Immature natural killer cell (primary cell): ENCODE measurements around the gene TKTL1. TPM values are rescaled to one million over a fixed set of nuclear protein-coding genes. Genes with fewer than 3 reads are reported as not detected.

ENCODE experiments used
- DNase-seq, 3 donors: peaks; one replicate each; pipeline ENCODE4 v3.0.0; 2022; ENCODE audit warnings: mixed read lengths in 1 of 3
- H3K27ac Mint-ChIP-seq, 6 donors: one replicate each; pipeline ENCODE4 v1.8.0; 2020; ENCODE audit warnings: mixed read lengths in 6 of 6, mild to moderate bottlenecking in 5 of 6, inconsistent platforms in 4 of 6, moderate library complexity in 3 of 6
- H3K27me3 Mint-ChIP-seq, 3 donors: one replicate each; pipeline ENCODE4 v1.8.0; 2020 to 2021; ENCODE audit warnings: low read depth in 3 of 3, mild to moderate bottlenecking in 3 of 3, mixed read lengths in 3 of 3, moderate library complexity in 3 of 3, inconsistent platforms in 1 of 3
- H3K36me3 Mint-ChIP-seq, 3 donors: one replicate each; pipeline ENCODE4 v1.8.0; 2020; ENCODE audit warnings: mixed read lengths in 3 of 3, inconsistent platforms in 2 of 3, mild to moderate bottlenecking in 2 of 3
- H3K4me1 Mint-ChIP-seq, 2 donors: one replicate each; pipeline ENCODE4 v1.8.0; 2020; ENCODE audit warnings: inconsistent platforms in 2 of 2, mild to moderate bottlenecking in 2 of 2, mixed read lengths in 2 of 2, moderate library complexity in 1 of 2
- H3K4me3 Mint-ChIP-seq, 5 donors: one replicate each; pipeline ENCODE4 v1.8.0; 2020; ENCODE audit warnings: mild to moderate bottlenecking in 5 of 5, mixed read lengths in 5 of 5, inconsistent platforms in 3 of 5, moderate library complexity in 3 of 5
- H3K9me3 Mint-ChIP-seq, 6 donors: one replicate each; pipeline ENCODE4 v1.8.0; 2020; ENCODE audit warnings: mild to moderate bottlenecking in 6 of 6, mixed read lengths in 6 of 6, inconsistent platforms in 4 of 6, moderate library complexity in 3 of 6
- polyA plus RNA-seq, 3 donors: library from polyadenylated mRNA; unstranded; fragments of 300-500 nt; fragmentation: Illumina TruSeq; gene quantifications; one replicate each; pipeline ENCODE4 v1.2.3, GENCODE V29; 2021

TKTL1 gene
- polyA plus RNA-seq, 3 donors from 2014 or later, result 58.7 to 282 (median 69.8) TPM

DNA sequence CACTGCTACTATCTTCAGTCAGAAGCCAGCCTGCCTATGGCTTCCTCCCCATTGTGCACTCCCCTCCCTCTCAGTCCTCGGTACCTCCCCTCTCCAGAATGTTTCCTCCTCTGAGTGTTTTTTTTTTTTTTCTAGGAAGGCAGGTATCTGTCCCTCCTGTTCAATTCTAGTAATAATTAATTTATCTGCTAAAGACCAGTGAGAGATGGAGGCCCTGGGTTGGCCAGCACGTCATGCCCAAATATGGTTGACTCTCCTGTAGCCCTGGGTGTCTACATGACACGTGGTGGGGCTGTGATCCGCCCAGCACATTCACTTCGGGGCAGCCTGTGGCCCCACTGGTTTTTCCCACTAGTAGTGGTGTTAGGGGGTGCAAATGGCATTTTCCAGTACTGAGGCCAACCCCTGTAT, 77.0 kb downstream of the TKTL1 start:
- Mint-ChIP-seq H3K9me3 (peaks cover 0 to 3% (median 0%) of the 10 kb centered on the region in 6 donors), H3K36me3 (peaks cover 0 to 5% (median 5%) of the 10 kb centered on the region in 3 donors), H3K27me3 (peaks cover 30 to 41% (median 38%) of the 10 kb centered on the region in 3 donors), H3K4me1 (peaks cover 36 to 48% of the 10 kb centered on the region in 2 donors), H3K27ac (peak overlapping the region; percentile 86 to 99 (median 98)), H3K4me3 (peak overlapping the region; percentile 82 to 93 (median 88))
- peak; percentile 76 to 77 (median 76) for DNase-seq

GRCh38 chrX:154373340-154374306, 78.0 kb downstream of the TKTL1 start:
- peak overlapping the region; percentile 86 to 99 (median 98) for H3K27ac Mint-ChIP-seq

GRCh38 chrX:154374313-154375155, 78.9 kb downstream of the TKTL1 start, which contains the start of gene FLNA:
Gene FLNA (minus strand): TSS chrX:154374634. CDS start chrX:154371245, 3,389 bp downstream.
- peaks cover 0 to 5% (median 5%) of the 10 kb centered on the region in 3 donors for H3K36me3 Mint-ChIP-seq
- H3K4me1 Mint-ChIP-seq, result peaks cover 31 to 36% of the 10 kb centered on the region in 2 donors
- DNase-seq, result peak; percentile 50 to 54 (median 52)
- H3K9me3 Mint-ChIP-seq, result peaks cover 0 to 2% (median 0%) of the 10 kb centered on the region in 6 donors
- peaks cover 22 to 31% (median 26%) of the 10 kb centered on the region in 3 donors for H3K27me3 Mint-ChIP-seq
- peak within 1 kb of the TSS; percentile 67 to 91 (median 85) for H3K4me3 Mint-ChIP-seq
- H3K27ac Mint-ChIP-seq, result peak within 1 kb of the TSS; percentile 86 to 99 (median 98)

More at GRCh38 chrX:154373340-154374306, 78.0 kb downstream of the TKTL1 start:
- H3K36me3 Mint-ChIP-seq, result peaks cover 0 to 5% (median 5%) of the 10 kb centered on the region in 3 donors
- peak overlapping the region; percentile 67 to 91 (median 85) for H3K4me3 Mint-ChIP-seq
- H3K4me1 Mint-ChIP-seq, result peaks cover 31 to 40% of the 10 kb centered on the region in 2 donors
- peaks cover 25 to 34% (median 31%) of the 10 kb centered on the region in 3 donors for H3K27me3 Mint-ChIP-seq
- DNase-seq, result no peak
- peaks cover 0 to 2% (median 0%) of the 10 kb centered on the region in 6 donors for H3K9me3 Mint-ChIP-seq

GRCh38 chrX:154375156-154375504, 79.5 kb downstream of the TKTL1 start:
- Mint-ChIP-seq H3K36me3 (peaks cover 0 to under 1% (median under 1%) of the 10 kb centered on the region in 3 donors), H3K9me3 (peaks cover 0 to 2% (median 0%) of the 10 kb centered on the region in 6 donors), H3K27me3 (peaks cover 16 to 27% (median 21%) of the 10 kb centered on the region in 3 donors), H3K4me1 (peaks cover 30 to 34% of the 10 kb centered on the region in 2 donors), H3K27ac (peak overlapping the region in 4 of 6 donors; percentile 48 to 80 (median 60)), H3K4me3 (peak overlapping the region in 2 of 5 donors; percentile 21 to 24)
- no peak for DNase-seq

GRCh38 chrX:154376774-154377173, 81.2 kb downstream of the TKTL1 start:
- H3K27ac Mint-ChIP-seq, result peak overlapping the region; percentile 75 to 91 (median 86)
- H3K9me3 Mint-ChIP-seq, result peaks cover 0 to 2% (median 0%) of the 10 kb centered on the region in 6 donors
- H3K27me3 Mint-ChIP-seq, result peaks cover 13 to 23% (median 22%) of the 10 kb centered on the region in 3 donors

DNA sequence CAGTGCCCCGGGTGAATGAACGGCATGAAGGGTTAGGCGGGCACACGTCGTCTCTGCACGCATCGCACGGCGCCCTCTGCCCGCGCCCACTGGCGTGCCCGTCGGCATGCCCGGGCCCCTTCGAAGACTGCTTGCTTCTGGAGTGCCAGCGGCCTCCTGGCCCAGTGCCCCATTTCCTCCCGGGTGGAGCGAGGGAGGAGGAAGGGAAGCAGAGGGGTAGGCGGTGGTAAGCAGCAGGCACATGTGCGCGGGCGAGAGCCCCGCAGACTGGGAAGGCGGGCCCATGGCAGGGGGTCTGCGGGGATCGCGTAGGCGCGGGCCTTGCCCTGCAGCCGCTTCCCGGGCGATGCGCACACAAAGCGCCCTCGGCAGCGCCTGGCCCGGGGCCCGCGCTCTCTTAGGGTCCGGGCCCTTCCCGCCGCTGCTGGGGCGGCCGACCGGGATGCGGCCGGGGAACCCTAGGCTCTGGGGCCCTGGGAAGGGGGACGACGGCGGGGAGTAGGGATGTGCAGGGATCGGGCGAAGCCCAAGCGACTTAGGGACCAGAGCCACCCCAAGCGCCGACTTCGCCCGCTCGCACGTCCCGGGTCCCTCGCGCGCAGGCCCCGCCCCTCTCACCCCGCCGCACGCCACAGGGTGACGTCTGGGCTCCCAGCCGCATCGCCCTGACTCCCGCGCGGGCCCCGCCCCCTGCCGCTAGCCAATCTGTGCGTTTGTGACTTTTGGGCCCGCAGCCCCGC, 82.6 kb downstream of the TKTL1 start:
- H3K27ac Mint-ChIP-seq, result peak overlapping the region; percentile 87 to 95 (median 92)
- H3K9me3 Mint-ChIP-seq, result peaks cover 0 to 2% (median 0%) of the 10 kb centered on the region in 6 donors
- peaks cover 27 to 33% of the 10 kb centered on the region in 2 donors for H3K4me1 Mint-ChIP-seq
- peak in 1 of 3 donors; percentile 57 for DNase-seq
- peaks cover 0 to 3% (median 3%) of the 10 kb centered on the region in 3 donors for H3K36me3 Mint-ChIP-seq
- peaks cover 13 to 17% (median 15%) of the 10 kb centered on the region in 3 donors for H3K27me3 Mint-ChIP-seq
- H3K4me3 Mint-ChIP-seq, result peak overlapping the region; percentile 55 to 82 (median 71)

More at GRCh38 chrX:154376774-154377173, 81.2 kb downstream of the TKTL1 start:
- peaks cover 38 to 42% of the 10 kb centered on the region in 2 donors for H3K4me1 Mint-ChIP-seq
- H3K4me3 Mint-ChIP-seq, result peak overlapping the region in 3 of 5 donors; percentile 7 to 51 (median 36)
- no peak for DNase-seq
- H3K36me3 Mint-ChIP-seq, result peaks cover 0 to 3% (median 3%) of the 10 kb centered on the region in 3 donors

DNA sequence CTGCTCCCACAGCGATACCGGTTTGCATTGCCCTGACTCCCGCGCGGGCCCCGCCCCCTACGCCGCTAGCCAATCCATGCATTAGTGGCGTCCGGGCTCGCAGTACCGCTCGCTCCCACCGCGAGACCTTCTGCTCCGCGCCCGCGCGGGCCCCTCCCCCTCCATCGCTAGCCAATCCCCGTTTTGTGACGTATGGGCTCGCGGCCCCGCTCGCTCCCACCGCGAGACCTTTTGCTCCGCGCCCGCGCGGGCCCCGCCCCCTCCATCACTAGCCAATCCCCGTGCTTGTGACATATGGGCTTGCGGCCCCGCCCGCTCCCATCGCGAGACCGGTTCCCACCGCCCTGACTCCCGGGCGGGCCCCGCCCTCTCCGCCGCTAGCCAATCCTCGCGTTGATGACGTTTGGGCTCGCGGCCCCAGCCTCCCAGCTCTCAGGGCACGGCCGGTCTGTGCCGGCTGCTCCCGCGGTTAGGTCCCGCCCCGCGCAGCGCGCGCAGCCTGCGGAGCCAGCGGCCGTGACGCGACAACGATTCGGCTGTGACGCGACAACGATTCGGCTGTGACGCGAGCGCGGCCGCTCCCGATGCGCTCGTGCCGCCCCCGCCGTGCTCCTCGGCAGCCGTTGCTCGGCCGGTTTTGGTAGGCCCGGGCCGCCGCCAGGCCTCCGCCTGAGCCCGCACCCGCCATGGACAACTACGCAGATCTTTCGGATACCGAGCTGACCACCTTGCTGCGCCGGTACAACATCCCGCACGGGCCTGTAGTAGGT, 83.4 kb downstream of the TKTL1 start, which contains the start of gene EMD:
TSS of gene EMD (plus strand) at position 497 of the 770 bp plus-strand sequence. CDS start at position 687, 190 bp downstream.
- no peaks in the 10 kb centered on the region for H3K9me3 Mint-ChIP-seq
- peaks cover 22 to 28% of the 10 kb centered on the region in 2 donors for H3K4me1 Mint-ChIP-seq
- peak within 1 kb of the TSS; percentile 78 to 82 (median 79) for H3K4me3 Mint-ChIP-seq
- peak within 1 kb of the TSS; percentile 87 to 95 (median 94) for H3K27ac Mint-ChIP-seq
- H3K36me3 Mint-ChIP-seq, result peaks cover 0 to 3% (median 3%) of the 10 kb centered on the region in 3 donors
- H3K27me3 Mint-ChIP-seq, result peaks cover 14 to 17% (median 15%) of the 10 kb centered on the region in 3 donors
- peak; percentile 95 to 98 (median 96) for DNase-seq

DNA sequence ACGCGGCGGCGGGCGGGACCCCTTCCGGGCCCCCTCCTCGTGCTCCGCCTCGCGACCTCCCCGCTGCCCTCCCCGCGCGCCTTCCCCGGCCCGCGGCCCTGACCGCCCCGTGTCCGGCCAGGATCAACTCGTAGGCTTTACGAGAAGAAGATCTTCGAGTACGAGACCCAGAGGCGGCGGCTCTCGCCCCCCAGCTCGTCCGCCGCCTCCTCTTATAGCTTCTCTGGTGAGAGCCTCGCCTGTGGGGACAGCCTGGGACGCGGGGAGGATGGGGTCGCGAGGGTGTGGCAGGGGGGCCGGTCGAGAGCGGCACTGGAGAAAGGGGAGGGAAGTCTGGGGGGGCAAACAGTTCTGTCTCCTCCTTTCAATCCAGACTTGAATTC, 84.0 kb downstream of the TKTL1 start:
- Mint-ChIP-seq H3K4me3 (peak overlapping the region; percentile 78 to 82 (median 79)), H3K36me3 (peaks cover 0 to 3% (median 3%) of the 10 kb centered on the region in 3 donors), H3K4me1 (peaks cover 22 to 30% of the 10 kb centered on the region in 2 donors), H3K27me3 (peaks cover 14 to 17% (median 17%) of the 10 kb centered on the region in 3 donors), H3K9me3 (no peaks in the 10 kb centered on the region), H3K27ac (peak overlapping the region; percentile 87 to 95 (median 93))
- DNase-seq, result no peak

Other genes with a start within 250 kb of the TKTL1 start
- 10 to 100 TPM; 11.4 to 31.5 (median 18.3) TPM for gene MECP2, start 198.1 kb upstream of the TKTL1 start, polyA plus RNA-seq
- not detected for gene OPN1LW, start 151.6 kb upstream of the TKTL1 start, polyA plus RNA-seq
- gene OPN1MW, start 113.2 kb upstream of the TKTL1 start, polyA plus RNA-seq, result not detected
- not detected for gene OPN1MW2, start 76.0 kb upstream of the TKTL1 start, polyA plus RNA-seq
- gene OPN1MW3, start 38.2 kb upstream of the TKTL1 start, polyA plus RNA-seq, result under 1 TPM in 2 of 3 donors, not detected in 1; 0.16 to 0.19 TPM
- under 1 TPM in 1 of 3 donors, not detected in 2; 0.46 TPM for gene TEX28, start 671 bp upstream of the TKTL1 start, polyA plus RNA-seq
- 1,000 to 10,000 TPM in 1 of 3 donors, 100 to 1,000 TPM in 2; 135 to 1,231 (median 241) TPM for gene FLNA, start 78.8 kb downstream of the TKTL1 start, polyA plus RNA-seq
- 10 to 100 TPM; 27.2 to 31.2 (median 28.9) TPM for gene EMD, start 83.5 kb downstream of the TKTL1 start, polyA plus RNA-seq
- 1,000 to 10,000 TPM; 2,085 to 3,021 (median 2,819) TPM for gene RPL10, start 102.6 kb downstream of the TKTL1 start, polyA plus RNA-seq
- 10 to 100 TPM; 14.1 to 21.1 (median 17.8) TPM for gene DNASE1L1, start 113.5 kb downstream of the TKTL1 start, polyA plus RNA-seq
- 10 to 100 TPM; 24.9 to 39.2 (median 32.4) TPM for gene TAFAZZIN, start 115.7 kb downstream of the TKTL1 start, polyA plus RNA-seq
- gene ATP6AP1, start 132.9 kb downstream of the TKTL1 start, polyA plus RNA-seq, result 100 to 1,000 TPM in 2 of 3 donors, 10 to 100 TPM in 1; 98.3 to 193 (median 154) TPM
- gene GDI1, start 141.4 kb downstream of the TKTL1 start, polyA plus RNA-seq, result 10 to 100 TPM; 20.9 to 37.8 (median 29.2) TPM
- gene FAM50A, start 148.3 kb downstream of the TKTL1 start, polyA plus RNA-seq, result 10 to 100 TPM; 45.2 to 63.3 (median 53.3) TPM
- 1 to 10 TPM in 1 of 3 donors, under 1 TPM in 1, not detected in 1; 0.20 to 1.4 TPM for gene PLXNA3, start 162.5 kb downstream of the TKTL1 start, polyA plus RNA-seq
- 10 to 100 TPM; 30.5 to 65.0 (median 52.4) TPM for gene LAGE3, start 183.5 kb downstream of the TKTL1 start, polyA plus RNA-seq
- gene UBL4A, start 190.8 kb downstream of the TKTL1 start, polyA plus RNA-seq, result 10 to 100 TPM; 56.3 to 68.9 (median 61.2) TPM
- 100 to 1,000 TPM in 1 of 3 donors, 10 to 100 TPM in 2; 53.1 to 110 (median 91.1) TPM for gene SLC10A3, start 194.8 kb downstream of the TKTL1 start, polyA plus RNA-seq
- gene FAM3A, start 220.4 kb downstream of the TKTL1 start, polyA plus RNA-seq, result 10 to 100 TPM; 27.1 to 31.3 (median 30.1) TPM